Measurements from ENCODE around the gene RARB.

DNA sequence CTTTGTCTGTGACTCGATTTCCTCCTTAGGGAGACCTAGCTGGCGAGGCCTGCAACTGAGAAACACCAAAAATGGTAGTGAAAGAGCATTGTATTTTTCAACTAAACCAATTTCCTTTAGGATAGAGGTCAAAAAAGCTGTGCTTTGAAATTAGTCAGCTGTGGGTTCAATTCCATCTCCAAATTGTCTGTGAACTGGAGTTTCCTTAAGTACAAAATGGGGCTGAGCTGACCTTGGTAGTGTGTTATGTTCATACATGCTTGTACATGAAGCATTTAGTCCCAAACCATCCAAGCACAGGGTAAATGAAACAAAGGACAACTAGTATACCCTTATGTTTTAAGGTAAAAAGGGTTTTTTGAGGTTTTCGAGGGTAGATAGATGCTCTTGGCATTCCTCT, 99.3 kb downstream of the RARB start:
- TF ChIP-seq ZNF547 (CRISPR knock-in tag; IDR thresholded peaks at IDR 0.05), result no peak
- no peak for TF ChIP-seq TBX2 (CRISPR knock-in tag; IDR thresholded peaks at IDR 0.05; ENCODE audit: borderline replicate concordance)
- no peak for TF ChIP-seq MAFK (conservative IDR thresholded peaks at IDR 0.05 in 1 of 2, IDR thresholded peaks at IDR 0.05 in 1 of 2; ENCODE audit: low read length in 2 of 2)
- no peak for TF ChIP-seq EP300 (IDR thresholded peaks at IDR 0.05; ENCODE audit: low read depth in 2 of 2, low read length in 2 of 2)
- no peak for TF ChIP-seq EP300 (CRISPR knock-in tag; IDR thresholded peaks at IDR 0.05; ENCODE audit: borderline replicate concordance)
- TF ChIP-seq ZNF296 (CRISPR knock-in tag; conservative IDR thresholded peaks at IDR 0.05), result no peak

Data from HepG2 (cell line).